HG03280 (cell line): ENCODE measurements around the gene PNKD.
A peak's percentile ranks its signal among the peaks of the same experiment; 100 is the strongest.
"Not testable (repeated sequence)": the region's sequence is repeated elsewhere in the genome, so short reads cannot be mapped to it uniquely, and the experiment has no call there.

Source experiments
- ATAC-seq: cut with Tn5 transposase; IDR thresholded peaks from one replicate; pipeline ENCODE4 v1.9.1; 2021; ENCODE audit warnings: mild to moderate bottlenecking, moderate library complexity; ENCODE audit not compliant: unreplicated experiment

PNKD gene

GRCh38 chr2:218291318-218292047, 21.2 kb downstream of the PNKD start:
- ATAC-seq: no peak

GRCh38 chr2:218292048-218293014, 22.0 kb downstream of the PNKD start, which contains the start of gene TMBIM1:
TMBIM1 (minus strand) TSS chr2:218292503; CDS start chr2:218282141, 10,362 bp downstream.
- peak; percentile 91 for ATAC-seq

DNA sequence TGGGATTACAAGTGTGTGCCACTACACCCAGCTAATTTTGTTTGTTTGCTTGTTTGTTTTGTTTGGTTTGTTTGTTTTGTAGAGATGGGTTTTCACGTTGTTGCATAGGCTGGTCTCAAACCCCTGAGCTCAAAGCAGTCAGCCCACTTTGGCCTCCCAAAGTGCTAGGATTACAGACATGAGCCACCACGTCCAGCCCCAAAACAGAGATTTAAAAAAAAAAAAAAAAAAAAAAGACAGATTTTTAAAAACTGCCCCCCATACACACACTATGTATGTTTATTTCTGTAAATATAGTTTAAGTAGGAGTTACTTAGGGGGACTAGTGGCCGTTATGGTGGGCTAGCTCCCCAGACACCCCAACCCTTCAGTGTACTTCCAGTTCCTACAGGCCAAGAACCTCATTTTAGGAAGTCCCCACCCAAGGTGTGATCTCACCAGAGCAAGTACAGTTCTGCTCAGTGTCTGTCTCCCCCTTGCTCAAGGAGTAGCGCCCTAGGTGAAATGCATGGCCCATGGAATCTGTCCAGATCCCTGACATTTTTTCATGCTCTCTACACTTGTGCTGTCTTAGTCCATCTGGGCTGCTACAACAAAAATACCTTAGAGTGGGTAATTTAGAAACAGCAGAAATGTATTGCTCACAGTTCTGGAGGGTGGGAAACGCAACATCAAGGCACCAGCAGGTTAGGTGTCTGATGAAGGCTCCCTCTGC, 23.6 kb downstream of the PNKD start:
- ATAC-seq: no peak

- ATAC-seq: no peak
Measured at GRCh38 chr2:218294430-218295022, 24.2 kb downstream of the PNKD start.

GRCh38 chr2:218295029-218295428, 24.7 kb downstream of the PNKD start:
- ATAC-seq: no peak

GRCh38 chr2:218296200-218296599, 25.9 kb downstream of the PNKD start:
- no peak for ATAC-seq

GRCh38 chr2:218296847-218297246, 26.5 kb downstream of the PNKD start:
- no peak for ATAC-seq

GRCh38 chr2:218298314-218298875, 28.1 kb downstream of the PNKD start:
- ATAC-seq: no peak

DNA sequence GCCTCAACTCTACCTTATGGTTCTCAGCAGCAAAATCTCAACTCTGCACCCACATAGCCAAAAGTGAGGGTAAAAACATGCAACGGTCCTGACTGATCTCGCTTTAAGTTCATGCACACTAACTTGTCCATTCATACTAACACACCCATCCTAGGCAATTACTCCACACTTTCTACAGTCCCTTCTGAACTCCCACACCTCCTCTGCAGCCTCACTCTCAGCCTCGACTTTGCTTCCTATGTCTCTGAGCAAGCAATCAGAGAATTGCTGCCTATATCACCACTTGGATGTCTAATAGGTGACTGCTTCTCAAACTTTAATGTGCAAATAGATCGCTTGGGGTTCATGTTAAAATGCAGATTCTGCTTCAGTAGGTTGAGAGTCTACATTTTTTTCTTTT, 29.8 kb downstream of the PNKD start:
- ATAC-seq: no peak

DNA sequence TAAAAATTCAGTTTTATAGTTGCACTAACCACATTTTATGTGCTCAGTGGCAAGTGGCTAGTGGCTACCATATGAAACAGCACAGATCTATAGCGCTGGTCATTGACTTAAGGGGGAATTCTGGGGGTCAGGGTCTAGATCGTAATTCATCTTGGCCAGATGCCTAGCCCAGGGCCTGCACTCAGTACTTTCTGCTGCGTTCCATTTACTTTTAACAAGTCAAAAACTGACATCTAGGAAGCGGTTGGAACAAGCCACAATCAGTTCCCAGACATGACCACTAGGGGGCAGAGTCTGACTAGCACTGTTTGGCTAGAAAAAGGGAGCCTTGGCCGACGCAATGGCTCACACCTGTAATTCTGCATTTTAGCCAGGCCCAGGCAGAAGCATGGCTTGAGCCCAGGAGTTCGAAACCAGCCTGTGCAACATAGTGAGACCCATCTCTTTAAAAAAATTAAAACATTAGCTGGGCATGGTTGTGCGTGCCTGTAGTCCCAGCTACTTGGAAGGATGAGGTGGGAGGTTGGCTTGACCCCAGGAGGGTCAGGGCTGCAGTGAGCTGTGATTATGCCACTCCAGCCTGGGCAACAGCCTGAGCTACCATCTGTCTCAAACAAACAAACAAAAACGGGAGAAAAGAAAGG, 31.0 kb downstream of the PNKD start:
- peak; percentile 82 for ATAC-seq

DNA sequence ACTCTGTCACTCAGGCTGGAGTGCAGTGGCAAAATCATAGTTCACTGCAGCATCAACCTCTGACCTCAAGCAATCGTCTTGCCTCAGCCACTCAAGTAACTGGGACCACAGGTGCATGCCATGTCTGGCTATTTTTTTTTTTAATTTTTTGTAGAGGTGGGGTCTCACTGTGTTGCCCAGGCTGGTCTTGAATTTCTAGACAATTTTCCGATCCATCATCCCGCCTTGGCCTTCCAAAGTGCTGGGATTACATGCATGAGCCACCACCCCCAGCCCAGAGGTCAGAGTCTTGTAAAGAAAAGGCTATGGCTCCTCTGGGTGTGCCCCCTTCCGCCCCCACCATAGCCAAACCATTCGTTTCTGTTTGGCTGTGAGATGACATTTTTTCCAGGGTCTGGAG, 35.1 kb downstream of the PNKD start:
- no peak for ATAC-seq

- ATAC-seq: no peak
Measured at GRCh38 chr2:218306184-218306920, 36.0 kb downstream of the PNKD start.

GRCh38 chr2:218307415-218308090, 37.2 kb downstream of the PNKD start:
- no peak for ATAC-seq

- ATAC-seq: no peak
Measured at GRCh38 chr2:218310853-218311540, 40.7 kb downstream of the PNKD start.

GRCh38 chr2:218311541-218312266, 41.4 kb downstream of the PNKD start:
- not testable (repeated sequence) for ATAC-seq

DNA sequence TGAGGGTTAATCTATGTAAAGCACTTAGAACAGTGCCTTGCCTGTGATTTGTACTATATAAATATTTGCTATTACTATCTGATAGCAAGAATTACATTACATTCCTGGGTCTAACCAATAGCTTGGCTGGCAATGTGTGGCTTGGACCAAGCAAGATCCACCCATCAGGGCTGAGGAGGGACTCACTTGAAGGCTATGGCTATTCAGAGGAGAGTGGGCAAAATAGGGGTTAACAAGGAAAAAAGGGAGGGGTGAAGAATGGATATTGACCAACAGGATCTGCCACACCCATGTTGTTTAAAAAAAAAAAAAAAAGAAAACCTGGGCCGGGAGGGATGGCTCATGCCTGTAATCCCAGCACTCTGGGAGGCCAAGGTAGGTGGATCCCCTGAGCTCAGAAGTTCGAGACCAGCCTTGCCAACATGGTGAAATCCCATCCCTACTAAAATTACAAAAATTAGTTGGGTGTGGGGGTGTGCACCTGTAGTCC, 42.0 kb downstream of the PNKD start:
- no peak for ATAC-seq

GRCh38 chr2:218313356-218313755, 43.0 kb downstream of the PNKD start:
- ATAC-seq: no peak
